GM18520 (cell line): ENCODE measurements around the gene HP.

Experiments
- ATAC-seq: cut with Tn5 transposase; IDR thresholded peaks from one replicate; pipeline ENCODE4 v1.9.1; 2021; ENCODE audit not compliant: unreplicated experiment

HP gene

DNA sequence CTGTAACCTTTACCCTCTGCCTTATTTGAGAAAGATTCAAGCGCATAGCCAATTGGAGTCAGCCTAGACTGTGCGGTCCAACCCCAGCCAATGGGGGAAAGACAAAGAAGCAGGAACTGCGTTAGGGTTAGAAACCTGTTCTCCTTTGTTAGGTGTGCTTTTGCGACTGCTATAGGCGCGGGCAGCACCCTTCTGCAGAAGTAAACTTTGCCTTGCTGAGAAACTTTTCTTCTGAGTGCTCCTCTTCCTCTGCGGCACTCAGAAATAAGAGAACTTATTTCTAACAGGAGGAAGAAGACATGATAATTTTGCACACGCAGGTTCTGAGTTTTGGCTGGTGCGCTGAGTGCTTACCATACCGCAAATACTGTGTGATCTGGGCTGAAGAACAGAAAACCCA, 30.1 kb downstream of the HP start:
- ATAC-seq = no peak

DNA sequence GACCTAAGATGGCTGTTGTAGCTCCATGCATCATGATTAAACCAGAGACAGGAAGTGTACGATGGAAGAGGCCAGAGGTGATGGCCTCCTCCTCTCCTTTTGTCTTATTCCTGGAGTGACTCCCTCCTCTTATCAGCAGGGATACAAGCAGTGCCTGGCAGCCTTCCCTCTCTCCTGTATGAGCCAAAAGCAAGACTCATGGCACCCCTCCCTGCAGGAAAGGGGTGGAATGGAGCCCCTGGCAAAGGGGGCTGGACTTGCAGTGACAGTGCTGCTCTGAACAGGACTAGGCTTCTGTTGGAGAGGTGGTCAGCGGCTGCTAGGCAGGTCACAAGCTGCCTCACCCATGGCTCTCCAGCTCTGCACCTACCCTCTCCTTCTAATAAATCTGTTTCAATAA, 30.7 kb downstream of the HP start:
- ATAC-seq = no peak

DNA sequence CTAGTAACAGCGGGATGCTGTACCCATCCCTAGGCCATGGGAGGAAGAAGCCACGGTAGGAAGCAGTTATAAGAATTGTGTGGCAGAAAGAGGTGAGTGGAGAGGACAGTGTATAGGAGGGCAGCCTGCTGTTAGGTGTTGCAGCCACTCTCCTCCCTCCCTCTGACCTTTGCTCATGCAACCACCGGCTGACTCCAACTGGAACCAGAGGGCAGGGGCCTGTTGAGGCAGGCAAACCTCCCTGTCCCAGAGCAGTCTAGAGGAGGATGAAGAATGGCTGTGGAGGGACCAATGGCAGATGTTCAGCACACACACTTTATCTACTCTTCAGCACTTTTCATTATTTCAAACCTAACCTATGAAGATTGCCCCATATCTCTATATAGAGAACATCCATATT, 36.9 kb downstream of the HP start:
- ATAC-seq = no peak

DNA sequence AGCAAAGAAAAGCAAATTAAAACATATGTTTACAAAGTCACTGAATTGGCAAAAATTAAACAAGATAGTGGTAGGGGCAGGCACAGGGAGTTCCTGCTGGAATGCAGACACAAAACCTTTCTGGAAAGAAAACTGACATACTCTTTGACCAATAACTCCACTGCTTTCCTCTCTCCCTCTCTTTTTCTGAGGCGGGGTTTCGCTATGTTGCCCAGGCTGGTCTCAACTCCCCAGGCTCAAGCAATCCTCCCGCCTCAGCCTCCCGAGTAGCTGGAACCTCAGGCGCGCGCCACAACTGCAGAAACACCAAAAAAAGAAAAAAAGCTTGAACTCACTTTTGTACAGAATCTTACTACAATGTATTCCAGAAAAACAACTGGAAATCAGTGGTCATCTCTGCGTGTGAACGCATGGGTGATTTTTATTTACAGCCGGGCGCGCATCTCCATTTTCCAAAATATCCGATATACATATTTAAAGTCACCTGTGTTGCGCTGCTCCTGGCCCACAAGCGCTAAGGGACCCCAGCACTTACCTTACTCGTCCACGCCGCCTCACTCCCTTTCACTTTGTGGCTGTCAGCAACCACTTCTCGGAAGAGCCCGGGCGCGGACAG, 38.6 kb downstream of the HP start:
- ATAC-seq = no peak

DNA sequence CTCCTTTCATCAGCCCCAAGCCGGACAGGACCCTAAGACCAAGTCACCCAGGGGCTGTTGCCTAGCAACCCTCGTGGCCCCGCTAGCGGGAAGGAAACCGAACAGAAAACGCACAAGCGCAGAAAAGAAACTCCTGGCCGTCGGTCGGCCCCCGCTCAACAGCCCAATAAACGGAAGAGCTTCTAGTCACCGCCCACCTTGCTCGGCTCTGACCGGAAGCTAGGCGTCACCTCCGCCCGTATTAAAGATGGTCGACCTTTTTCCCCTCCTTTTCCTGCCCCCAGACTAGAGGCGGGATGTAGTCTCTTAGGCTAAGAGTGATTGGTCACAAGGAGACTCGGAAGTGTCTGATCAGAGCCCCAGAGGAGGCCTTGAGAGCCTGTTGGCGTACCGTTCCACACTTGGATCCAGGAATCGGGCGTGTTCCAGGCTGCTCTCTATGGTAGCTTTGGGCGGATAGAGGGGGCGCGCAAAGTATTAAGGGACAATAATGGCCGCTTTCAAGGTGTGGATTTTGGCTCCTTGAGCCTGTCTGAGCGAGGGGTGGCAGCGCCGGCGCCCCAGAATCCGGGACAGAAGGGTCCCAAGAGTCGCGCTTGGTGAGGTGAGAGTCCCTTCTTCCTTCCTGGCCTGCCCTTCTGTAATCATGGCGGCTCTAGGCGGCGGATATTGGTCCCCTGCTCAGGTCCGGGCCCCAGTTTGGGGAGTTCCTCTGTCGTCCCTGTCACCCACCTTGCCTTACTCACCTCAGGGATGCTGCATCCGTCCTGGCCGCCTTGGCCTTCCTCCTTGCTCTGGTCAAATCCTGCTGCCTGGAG, 39.4 kb downstream of the HP start, which contains the start of the genes DHX38 and TXNL4B:
DHX38 (plus strand) TSS at position 400 of the 818 bp plus-strand sequence. CDS start 2,311 bp downstream, outside the sequence.
TXNL4B (minus strand) TSS at position 173 of the 818 bp plus-strand sequence. CDS start 2,871 bp downstream, outside the sequence.
- peak; percentile 97 for ATAC-seq

DNA sequence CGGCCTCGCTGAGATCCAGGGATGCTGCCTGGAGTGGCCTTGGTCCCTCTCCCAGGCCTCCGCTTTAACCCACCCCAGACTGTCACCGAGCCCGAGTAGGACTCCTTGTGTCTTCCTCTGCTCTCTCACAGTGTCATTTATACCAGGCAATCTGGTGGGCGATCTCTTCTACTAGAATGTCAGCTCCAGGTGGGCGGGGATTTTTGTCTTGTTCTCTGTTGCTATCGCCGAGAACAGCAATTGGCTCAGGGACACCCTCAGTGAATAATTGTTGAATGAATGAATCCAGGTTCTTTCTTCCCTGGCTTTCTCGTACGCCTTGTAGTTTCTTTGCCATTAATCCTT, 39.9 kb downstream of the HP start:
- ATAC-seq = no peak

DNA sequence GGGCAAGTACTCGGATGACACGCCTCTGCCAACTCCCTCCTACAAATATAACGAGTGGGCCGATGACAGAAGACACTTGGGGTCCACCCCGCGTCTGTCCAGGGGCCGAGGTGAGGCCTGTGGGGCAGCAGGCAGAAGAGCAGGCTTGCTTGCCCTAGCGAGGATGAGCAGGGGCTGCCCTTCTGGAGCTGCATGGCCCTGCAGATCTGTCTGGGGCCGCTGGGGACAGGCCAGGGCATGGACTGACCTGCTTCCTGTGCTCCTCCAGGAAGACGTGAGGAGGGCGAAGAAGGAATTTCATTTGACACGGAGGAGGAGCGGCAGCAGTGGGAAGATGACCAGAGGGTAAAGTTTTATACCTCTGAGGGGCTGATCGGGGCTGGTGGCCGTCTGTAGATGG, 44.6 kb downstream of the HP start:
- no peak for ATAC-seq

DNA sequence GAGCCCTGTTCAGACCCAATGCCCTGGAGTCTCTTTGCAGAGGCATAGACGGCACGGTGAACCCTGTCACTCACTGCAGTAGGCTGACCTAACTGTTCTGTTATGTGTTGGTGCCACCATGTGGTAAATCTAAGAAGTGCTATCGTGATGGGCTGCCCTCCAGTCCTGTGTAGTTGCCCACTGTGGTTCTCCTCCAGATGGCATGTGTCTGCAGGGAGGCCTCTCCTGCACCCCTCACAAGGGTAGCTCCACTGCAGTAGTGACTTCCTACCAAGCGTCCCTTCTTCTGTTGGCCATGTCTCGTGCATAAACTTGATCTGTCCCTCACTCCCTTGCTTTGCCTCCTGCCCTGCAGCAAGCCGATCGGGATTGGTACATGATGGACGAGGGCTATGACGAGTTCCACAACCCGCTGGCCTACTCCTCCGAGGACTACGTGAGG, 45.1 kb downstream of the HP start:
- ATAC-seq = peak; percentile 45

DNA sequence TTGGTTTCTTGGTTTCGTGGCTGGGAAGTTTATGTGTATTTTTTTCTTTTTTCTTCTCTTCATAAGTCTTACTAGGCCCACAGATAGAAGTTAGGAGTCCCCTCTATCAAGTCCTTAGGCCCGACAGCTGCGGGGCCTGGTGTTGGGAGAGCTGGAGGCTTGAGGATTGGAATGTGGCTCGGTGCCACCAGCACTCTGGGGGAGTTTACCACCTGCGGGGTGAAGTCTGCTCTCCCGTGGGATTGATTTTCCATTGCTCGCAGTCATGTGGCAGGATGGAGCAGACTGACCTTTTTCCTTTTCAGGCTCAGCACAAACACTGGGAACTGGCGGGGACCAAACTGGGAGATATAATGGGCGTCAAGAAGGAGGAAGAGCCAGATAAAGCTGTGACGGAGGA, 46.9 kb downstream of the HP start:
- ATAC-seq = no peak

DNA sequence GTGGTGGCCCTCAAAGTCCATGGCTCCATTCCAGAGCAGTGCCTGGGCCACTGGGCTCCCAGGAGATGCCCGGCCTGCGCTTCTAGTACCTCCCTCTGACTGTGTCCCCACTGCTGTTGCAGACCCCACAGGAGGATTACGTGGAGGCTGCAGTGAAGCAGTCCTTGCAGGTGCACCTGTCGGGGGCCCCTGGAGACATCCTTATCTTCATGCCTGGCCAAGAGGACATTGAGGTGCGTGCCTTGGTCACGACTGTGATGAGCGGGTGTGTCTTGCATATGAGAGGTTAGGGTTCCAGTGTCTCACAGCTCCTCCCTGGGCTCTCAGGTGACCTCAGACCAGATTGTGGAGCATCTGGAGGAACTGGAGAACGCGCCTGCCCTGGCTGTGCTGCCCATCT, 50.6 kb downstream of the HP start:
- no peak for ATAC-seq

DNA sequence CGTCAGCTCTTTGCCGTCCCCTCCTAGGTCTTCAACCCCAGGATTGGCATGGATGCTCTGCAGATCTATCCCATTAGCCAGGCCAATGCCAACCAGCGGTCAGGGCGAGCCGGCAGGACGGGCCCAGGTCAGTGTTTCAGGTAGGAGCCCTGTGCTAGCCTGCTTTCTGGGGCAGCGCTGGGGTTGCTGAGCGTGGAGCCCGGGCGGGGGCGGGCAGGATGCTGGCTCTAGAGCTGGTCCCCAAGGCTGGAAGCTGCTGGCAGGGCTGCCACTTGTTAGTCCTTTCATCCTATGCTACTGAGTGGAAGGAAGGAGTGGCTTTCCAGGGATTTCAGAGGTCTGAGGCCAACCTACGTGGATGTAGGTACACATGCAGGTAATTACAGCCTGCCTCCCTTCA, 51.7 kb downstream of the HP start:
- no peak for ATAC-seq

DNA sequence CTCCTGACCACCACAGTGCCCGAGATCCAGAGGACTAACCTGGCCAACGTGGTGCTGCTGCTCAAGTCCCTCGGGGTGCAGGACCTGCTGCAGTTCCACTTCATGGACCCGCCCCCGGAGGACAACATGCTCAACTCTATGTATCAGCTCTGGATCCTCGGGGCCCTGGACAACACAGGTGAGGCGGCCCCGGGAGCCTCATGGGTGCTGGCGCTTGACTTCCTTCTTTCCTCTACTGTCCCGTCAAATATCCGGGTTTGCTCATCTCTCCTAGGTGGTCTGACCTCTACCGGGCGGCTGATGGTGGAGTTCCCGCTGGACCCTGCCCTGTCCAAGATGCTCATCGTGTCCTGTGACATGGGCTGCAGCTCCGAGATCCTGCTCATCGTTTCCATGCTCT, 53.1 kb downstream of the HP start:
- ATAC-seq = no peak

DNA sequence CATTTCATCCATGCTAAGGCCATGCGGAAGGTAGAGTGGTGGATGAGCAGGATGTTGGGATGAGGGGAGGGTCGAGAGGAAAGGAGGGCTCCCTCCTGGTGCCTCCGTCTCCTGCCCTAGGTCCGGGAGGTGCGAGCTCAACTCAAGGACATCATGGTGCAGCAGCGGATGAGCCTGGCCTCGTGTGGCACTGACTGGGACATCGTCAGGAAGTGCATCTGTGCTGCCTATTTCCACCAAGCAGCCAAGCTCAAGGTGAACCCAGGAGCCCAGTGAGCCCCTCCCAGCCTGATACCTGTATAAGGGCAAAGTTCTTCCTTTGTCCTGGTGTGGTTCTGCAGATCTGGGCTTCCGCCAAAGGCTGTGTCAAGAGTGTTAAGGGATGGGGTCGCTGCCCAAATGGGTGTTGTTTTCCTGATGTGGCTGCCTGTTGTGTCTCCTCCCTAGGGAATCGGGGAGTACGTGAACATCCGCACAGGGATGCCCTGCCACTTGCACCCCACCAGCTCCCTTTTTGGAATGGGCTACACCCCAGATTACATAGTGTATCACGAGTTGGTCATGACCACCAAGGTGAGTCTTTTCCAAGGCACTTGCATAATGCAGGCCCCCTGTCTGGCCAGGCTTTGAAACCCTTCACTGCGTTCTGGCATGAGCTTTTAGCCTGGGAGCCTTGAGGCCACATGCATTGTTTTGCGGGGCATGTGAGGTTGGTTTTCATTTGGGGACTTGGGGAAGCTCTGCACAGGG, 54.2 kb downstream of the HP start:
- no peak for ATAC-seq

DNA sequence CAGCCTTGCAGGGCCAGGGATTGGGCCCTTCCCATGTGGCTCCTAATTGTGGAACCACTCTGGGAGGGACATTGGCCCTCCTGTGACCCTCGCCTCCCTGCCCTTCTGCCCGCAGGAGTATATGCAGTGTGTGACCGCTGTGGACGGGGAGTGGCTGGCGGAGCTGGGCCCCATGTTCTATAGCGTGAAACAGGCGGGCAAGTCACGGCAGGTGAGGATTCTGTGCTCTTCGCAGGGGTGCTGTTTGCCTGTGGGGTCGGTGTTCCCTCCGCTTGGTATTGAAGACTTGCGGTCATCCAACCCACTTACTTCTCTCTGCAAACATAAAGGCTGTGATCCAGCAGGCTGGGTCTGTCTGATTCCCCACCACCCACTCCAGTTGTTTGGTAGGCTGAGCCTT, 55.0 kb downstream of the HP start:
- ATAC-seq = no peak

DNA sequence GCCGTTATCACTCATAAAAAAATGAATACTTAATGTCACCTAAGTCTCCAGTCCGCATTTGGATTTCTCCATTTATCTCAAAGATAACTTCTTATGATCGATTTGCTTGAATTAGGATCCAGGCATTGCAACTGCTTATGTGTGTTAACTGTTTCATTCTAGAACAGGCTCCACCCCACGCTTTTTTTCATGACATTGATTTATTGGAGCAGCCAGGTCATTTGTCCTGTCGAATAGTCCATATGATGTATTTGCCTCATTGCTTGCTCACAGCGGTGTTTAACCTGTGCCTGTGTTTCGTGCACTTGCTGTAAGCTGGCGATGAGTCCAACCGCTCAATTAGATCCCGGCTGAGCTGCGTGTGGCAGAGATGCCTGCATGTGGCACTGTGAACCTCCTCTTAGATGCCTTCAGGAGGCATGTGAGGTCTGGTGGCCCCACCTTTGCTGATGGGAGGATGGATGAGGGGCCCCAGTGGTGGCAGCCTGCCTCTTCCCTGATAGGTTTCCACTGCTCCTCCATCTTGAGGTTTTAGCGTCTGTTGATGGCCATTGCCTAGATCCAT, 55.7 kb downstream of the HP start:
- ATAC-seq = no peak
